OCI-LY1 (cell line): ENCODE measurements around the gene ERCC8.
"Not testable (repeated sequence)": the region's sequence is repeated elsewhere in the genome, so short reads cannot be mapped to it uniquely, and the experiment has no call there.

ENCODE experiments used
- H2AFZ ChIP-seq: fragments of 200-600 bp; sonication (generic), shearing (Covaris generic); 2 replicates; pipeline ENCODE4 v1.6.0; 2014; ENCODE audit warnings: antibody characterized with exemption, mild to moderate bottlenecking, low read length
- H3F3A ChIP-seq: fragments of 200-600 bp; sonication (generic), shearing (Covaris generic); 2 replicates; pipeline ENCODE4 v1.6.0; 2014; ENCODE audit warnings: mild to moderate bottlenecking, antibody characterized with exemption, low read length, moderate library complexity; ENCODE audit not compliant: insufficient read depth
- H3K27ac ChIP-seq: fragments of 200-600 bp; sonication (generic); 2 replicates; pipeline ENCODE4 v1.5.1; 2014; ENCODE audit warnings: low read length, mixed run types, mild to moderate bottlenecking, low read depth; ENCODE audit not compliant: poor library complexity, severe bottlenecking
- H3K27me3 ChIP-seq: fragments of 200-600 bp; sonication (generic); 2 replicates; pipeline ENCODE4 v1.6.0; 2014; ENCODE audit warnings: antibody characterized with exemption, mild to moderate bottlenecking, low read length, moderate library complexity; ENCODE audit not compliant: insufficient read depth
- H3K36me3 ChIP-seq: fragments of 200-600 bp; sonication (generic); 2 replicates; pipeline ENCODE4 v1.6.1; 2014; ENCODE audit warnings: mild to moderate bottlenecking, antibody characterized with exemption, low read length, moderate library complexity, mixed read lengths; ENCODE audit not compliant: insufficient read depth
- H3K4me1 ChIP-seq: fragments of 200-600 bp; sonication (generic); 2 replicates; pipeline ENCODE4 v1.5.1; 2014; ENCODE audit warnings: mild to moderate bottlenecking, low read length, moderate library complexity; ENCODE audit not compliant: insufficient read depth, severe bottlenecking
- H3K4me2 ChIP-seq: fragments of 200-600 bp; sonication (generic), shearing (Covaris generic); 2 replicates; pipeline ENCODE4 v1.6.1; 2014; ENCODE audit warnings: low read length
- H3K4me3 ChIP-seq: fragments of 200-600 bp; sonication (generic); 2 replicates; pipeline ENCODE4 v1.5.1; 2014; ENCODE audit warnings: low read length, low read depth, mild to moderate bottlenecking, mixed read lengths; ENCODE audit not compliant: poor library complexity, severe bottlenecking
- H3K79me2 ChIP-seq: fragments of 200-600 bp; shearing (Covaris generic); 2 replicates; pipeline ENCODE4 v1.6.1; 2016; ENCODE audit warnings: mixed run types, low read length, mixed read lengths; ENCODE audit not compliant: insufficient read depth
- H3K9ac ChIP-seq: fragments of 200-600 bp; sonication (generic), shearing (Covaris generic); 2 replicates; pipeline ENCODE4 v1.6.1; 2014; ENCODE audit warnings: mild to moderate bottlenecking, low read length, mixed read lengths
- H3K9me2 ChIP-seq: fragments of 200-600 bp; sonication (generic), shearing (Covaris generic); 2 replicates; pipeline ENCODE4 v1.6.1; 2014; ENCODE audit warnings: low read depth, mild to moderate bottlenecking, low read length, mixed read lengths
- H3K9me3 ChIP-seq: fragments of 200-600 bp; shearing (Covaris generic); 2 replicates; pipeline ENCODE4 v1.6.1; 2014; ENCODE audit warnings: low read length, mixed read lengths
- H4K20me1 ChIP-seq: fragments of 200-600 bp; sonication (generic), shearing (Covaris generic); 2 replicates; pipeline ENCODE4 v1.6.0; 2016; ENCODE audit warnings: mild to moderate bottlenecking, low read length; ENCODE audit not compliant: insufficient read depth
- EZH2 ChIP-seq: fragments of 200-600 bp; sonication (generic), shearing (Covaris generic); IDR thresholded peaks from 2 replicates; pipeline ENCODE4 v1.8.0; 2017; ENCODE audit warnings: borderline replicate concordance, mixed run types, mild to moderate bottlenecking, antibody characterized with exemption, low read length, moderate library complexity, mixed read lengths
- TF ChIP-seq, protein P1 (sequence below): fragments of 200-600 bp; sonication (generic), shearing (Covaris generic); IDR thresholded peaks from 2 replicates; pipeline ENCODE4 v1.5.1; 2017; ENCODE audit warnings: mild to moderate bottlenecking, antibody characterized with exemption, low read length, moderate library complexity, mixed read lengths

ERCC8 gene

DNA sequence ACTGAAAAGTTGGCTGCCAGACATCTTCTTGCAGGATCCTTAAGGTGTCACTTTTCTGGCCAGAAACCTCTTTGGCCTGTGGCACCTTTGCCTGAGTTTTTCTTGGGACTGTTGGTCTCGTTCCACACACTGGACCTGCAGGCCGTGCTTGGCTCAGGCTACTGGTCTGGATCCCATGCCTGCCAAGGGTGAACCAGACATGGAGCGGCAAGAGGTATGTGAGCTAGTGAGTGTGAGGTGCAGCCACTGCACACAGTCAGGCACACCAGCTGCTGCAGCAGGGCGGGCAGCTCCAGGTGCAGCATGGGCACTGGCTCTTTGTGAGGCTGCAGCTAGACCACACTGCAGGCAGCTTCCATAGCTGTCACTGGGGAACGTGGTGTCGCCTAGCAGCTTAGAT lies 48.0 kb upstream of the ERCC8 start:
- no peaks in the 10 kb centered on the region for H3K9me2 ChIP-seq
- no peaks in the 10 kb centered on the region for H3K79me2 ChIP-seq
- H3K9ac ChIP-seq = no peak overlapping the region
- no peaks in the 10 kb centered on the region for H3K36me3 ChIP-seq
- H3K4me3 ChIP-seq = no peak overlapping the region
- peaks cover 11% of the 10 kb centered on the region for H3K9me3 ChIP-seq
- H3F3A ChIP-seq = no peaks in the 10 kb centered on the region
- no peaks in the 10 kb centered on the region for H3K27me3 ChIP-seq
- TF ChIP-seq EZH2 = no peak
- TF ChIP-seq, protein P1, sequence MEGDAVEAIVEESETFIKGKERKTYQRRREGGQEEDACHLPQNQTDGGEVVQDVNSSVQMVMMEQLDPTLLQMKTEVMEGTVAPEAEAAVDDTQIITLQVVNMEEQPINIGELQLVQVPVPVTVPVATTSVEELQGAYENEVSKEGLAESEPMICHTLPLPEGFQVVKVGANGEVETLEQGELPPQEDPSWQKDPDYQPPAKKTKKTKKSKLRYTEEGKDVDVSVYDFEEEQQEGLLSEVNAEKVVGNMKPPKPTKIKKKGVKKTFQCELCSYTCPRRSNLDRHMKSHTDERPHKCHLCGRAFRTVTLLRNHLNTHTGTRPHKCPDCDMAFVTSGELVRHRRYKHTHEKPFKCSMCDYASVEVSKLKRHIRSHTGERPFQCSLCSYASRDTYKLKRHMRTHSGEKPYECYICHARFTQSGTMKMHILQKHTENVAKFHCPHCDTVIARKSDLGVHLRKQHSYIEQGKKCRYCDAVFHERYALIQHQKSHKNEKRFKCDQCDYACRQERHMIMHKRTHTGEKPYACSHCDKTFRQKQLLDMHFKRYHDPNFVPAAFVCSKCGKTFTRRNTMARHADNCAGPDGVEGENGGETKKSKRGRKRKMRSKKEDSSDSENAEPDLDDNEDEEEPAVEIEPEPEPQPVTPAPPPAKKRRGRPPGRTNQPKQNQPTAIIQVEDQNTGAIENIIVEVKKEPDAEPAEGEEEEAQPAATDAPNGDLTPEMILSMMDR = no peak
- no peak overlapping the region for H2AFZ ChIP-seq
- H4K20me1 ChIP-seq = no peaks in the 10 kb centered on the region
- no peaks in the 10 kb centered on the region for H3K4me1 ChIP-seq
- no peak overlapping the region for H3K4me2 ChIP-seq
- H3K27ac ChIP-seq = no peak overlapping the region

- Histone ChIP-seq H3K36me3 (no peaks in the 10 kb centered on the region), H3K9me2 (no peaks in the 10 kb centered on the region), H3F3A (no peaks in the 10 kb centered on the region), H3K79me2 (no peaks in the 10 kb centered on the region), H3K27me3 (no peaks in the 10 kb centered on the region), H4K20me1 (no peaks in the 10 kb centered on the region), H3K9me3 (peaks cover 11% of the 10 kb centered on the region), H3K4me3 (no peak overlapping the region), H3K9ac (no peak overlapping the region), H2AFZ (no peak overlapping the region), H3K4me2 (no peak overlapping the region), H3K4me1 (no peaks in the 10 kb centered on the region), H3K27ac (no peak overlapping the region)
- no peak for TF ChIP-seq EZH2
- TF ChIP-seq, protein P1 = no peak
Observed at GRCh38 chr5:60989790-60990189, 44.9 kb upstream of the ERCC8 start.

DNA sequence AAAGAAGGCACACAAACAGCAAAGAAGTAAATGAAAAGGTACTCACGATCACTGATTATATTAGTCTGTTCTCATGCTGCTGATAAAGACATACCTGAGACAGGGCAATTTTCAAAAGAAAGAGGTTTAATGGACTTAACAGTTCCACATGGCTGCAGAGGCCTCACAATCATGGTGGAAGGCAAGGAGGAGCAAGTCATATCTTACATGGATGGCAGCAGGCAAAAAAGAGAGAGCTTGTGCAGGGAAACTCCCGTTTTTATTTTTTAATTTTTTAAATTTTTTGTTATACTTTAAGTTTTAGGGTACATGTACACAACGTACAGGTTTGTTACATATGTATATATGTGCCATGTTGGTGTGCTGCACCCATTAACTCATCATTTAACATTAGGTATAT lies 37.3 kb upstream of the ERCC8 start:
- H3K9ac ChIP-seq, H3K36me3 ChIP-seq, H3K9me2 ChIP-seq, H2AFZ ChIP-seq, H3K27me3 ChIP-seq, H3K4me1 ChIP-seq, H3K9me3 ChIP-seq, H3F3A ChIP-seq, H4K20me1 ChIP-seq, H3K4me3 ChIP-seq, H3K27ac ChIP-seq, H3K79me2 ChIP-seq, H3K4me2 ChIP-seq: not testable (repeated sequence)

DNA sequence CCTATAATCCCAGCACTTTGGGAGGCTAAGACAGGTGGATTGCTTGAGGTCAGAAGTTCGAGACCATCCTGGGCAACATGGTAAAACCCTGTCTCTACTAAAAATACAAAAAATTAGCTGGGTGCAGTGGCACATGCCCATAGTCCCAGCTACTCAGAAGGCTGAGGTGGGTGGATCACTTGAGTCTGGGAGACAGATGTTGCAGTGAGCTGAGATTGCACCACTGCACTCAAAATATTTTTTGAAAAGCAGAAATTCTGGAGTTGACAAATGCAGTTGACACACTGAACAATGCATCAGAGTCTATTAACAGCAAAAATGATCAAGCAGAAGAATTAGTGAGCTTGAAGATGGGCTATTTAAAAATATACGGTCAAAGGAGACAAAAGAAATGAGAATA lies 35.6 kb upstream of the ERCC8 start:
- Histone ChIP-seq H3K4me3 (no peak overlapping the region), H3K9me2 (no peaks in the 10 kb centered on the region), H3K4me1 (no peaks in the 10 kb centered on the region)

More for the DNA sequence above, 35.6 kb upstream of the ERCC8 start:
- Histone ChIP-seq H3K9ac (no peak overlapping the region), H3K79me2 (no peaks in the 10 kb centered on the region), H3K36me3 (no peaks in the 10 kb centered on the region), H3K27me3 (no peaks in the 10 kb centered on the region), H3F3A (no peaks in the 10 kb centered on the region), H3K9me3 (no peaks in the 10 kb centered on the region), H3K4me2 (no peak overlapping the region), H3K27ac (no peak overlapping the region), H4K20me1 (no peaks in the 10 kb centered on the region), H2AFZ (no peak overlapping the region)
- TF ChIP-seq EZH2 = no peak
- TF ChIP-seq, protein P1 = no peak
